Stimulated activated CD8-positive, alpha-beta memory T cell treated with anti-CD3 and anti-CD28 coated beads, Interleukin-7, amount 100 ng/mL, for 4 hours (primary cell): ENCODE data around the gene ICAM1.
"Not testable (repeated sequence)": the region's sequence is repeated elsewhere in the genome, so short reads cannot be mapped to it uniquely, and the experiment has no call there.

ENCODE experiments used
- DNase-seq, 2 donors: peaks; one replicate each; pipeline ENCODE4 v3.0.0-alpha.2; 2020; ENCODE audit warnings: low read depth in 2 of 2

ICAM1 gene

DNA sequence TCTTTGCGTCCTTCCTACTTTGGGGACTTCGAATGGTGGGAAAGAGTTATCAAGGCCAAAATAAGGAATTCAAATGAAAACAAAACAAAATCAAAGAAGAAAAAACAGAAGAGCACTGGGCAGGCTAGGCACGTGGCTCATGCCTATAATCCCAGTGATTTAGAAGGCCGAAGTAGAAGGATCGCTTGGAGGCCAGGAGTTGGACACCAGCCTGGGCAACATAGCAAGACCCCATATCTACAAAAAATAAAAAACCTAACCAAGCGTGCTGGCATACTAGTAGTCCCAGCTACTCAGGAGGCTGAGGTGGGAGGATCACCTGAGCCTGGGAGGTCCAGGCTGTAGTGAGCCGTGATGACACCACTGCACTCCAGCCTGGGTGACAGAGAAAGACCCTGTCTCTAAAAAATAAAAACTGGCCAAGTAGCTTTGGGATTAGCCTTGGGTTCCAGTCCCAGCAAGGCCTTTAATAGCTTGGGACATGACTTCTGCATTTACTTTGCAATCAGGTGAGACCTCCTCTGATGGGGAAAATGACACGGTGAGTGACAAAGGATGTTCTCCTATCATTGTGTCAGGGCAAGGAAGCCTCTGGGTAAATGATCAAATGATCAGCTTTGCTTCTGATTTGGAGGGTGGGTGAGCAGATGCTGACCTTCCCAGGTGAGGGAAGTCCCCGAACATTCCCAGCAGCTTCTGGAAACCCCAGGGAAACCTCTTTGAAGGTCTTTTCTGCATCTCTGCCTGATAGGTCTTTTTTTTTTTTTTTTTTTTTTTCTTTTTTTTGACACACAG, 7.1 kb downstream of the ICAM1 start:
- DNase-seq = no peak

DNA sequence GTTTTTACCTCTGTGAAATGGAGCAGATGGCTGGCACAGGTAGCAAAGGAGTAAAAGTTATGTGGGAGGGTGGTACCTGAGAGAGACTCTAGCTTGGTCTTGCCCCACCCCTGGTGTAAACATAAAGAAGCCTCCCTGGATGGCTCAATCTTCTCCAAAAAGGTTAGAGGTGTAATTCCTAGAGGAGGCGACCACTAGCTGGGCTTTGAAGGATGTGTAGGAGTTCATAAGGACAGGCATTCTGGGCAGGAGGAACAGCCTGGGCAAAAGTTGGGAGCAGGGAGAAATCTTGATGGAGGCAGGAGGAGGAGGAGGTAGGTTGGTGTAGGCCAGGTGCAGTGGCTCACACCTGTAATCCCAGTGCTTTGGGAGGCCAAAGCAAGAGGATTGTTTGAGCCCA, 8.0 kb downstream of the ICAM1 start:
- DNase-seq = no peak

DNA sequence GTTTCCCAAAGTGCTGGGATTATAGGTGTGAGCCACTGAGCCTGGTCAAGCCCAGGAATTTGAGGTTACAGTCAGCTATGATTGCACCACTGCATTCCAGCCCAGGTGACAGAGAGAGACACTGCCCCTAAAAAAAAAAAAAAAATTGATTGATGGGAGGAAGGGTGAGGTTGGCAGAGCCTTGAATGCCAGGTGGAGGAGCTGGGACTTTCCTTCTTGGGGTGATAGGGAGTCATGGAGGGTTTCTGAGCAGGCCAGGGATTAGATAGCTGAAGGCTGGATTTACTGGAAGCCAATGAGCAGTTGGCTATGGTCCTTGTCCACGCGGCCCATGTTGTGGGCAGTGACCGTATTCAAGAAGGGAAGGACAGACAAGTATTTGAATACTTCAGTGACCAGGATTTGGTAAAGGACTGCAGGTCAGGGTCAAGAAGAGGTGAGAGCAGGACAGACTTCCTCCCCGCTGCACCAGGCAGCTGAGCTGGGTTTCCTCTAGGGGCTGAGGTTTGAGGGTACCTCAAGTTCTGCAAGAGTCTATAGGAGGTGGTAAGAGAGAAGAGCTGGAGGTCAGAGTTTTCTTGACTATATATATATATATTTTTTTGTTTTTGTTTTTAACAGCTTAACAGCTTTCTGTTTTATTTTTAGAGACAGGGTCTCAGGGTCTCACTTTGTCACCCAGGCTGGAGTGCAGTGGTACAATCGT, 9.0 kb downstream of the ICAM1 start:
- DNase-seq = no peak

DNA sequence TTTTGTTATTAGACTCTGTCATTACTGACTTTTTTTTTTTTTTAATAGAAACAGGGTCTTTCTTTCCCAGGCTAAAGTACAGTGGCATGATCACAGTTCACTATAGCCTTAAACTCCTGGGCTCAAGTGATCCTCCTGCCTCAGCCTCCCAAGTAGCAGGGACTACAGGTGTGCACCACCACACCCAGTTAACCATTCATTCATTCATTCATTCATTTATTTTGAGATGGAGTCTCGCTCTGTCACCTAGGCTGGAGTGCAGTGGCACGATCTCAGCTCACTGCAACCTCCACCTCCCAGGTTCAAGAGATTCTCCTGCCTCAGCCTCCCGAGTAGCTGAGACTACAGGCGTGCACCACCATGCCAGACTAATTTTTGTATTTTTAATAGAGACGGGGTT, 11.1 kb downstream of the ICAM1 start:
- DNase-seq = not testable (repeated sequence)

DNA sequence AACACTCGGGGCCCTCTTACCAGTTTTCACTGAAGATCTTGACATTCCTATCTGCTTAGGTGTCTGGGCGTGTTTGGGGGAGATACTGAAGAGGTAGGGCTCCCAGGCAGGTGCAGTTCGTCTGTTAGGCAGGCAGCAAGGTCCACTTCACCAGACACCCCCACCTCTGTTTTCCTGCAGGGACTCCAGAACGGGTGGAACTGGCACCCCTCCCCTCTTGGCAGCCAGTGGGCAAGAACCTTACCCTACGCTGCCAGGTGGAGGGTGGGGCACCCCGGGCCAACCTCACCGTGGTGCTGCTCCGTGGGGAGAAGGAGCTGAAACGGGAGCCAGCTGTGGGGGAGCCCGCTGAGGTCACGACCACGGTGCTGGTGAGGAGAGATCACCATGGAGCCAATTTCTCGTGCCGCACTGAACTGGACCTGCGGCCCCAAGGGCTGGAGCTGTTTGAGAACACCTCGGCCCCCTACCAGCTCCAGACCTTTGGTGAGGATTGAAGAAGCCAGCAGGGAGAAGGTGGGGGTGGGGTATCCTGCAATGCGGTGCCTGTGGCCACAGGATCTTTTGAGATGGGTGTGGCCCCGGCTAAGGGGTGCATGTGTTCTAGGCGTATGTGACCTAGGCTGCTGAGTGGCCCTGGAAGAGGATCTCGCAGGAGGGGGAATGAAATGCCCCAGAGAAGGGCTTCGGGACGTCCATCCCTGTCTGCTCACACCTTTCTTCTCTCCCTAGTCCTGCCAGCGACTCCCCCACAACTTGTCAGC, 12.6 kb downstream of the ICAM1 start:
- DNase-seq = no peak

DNA sequence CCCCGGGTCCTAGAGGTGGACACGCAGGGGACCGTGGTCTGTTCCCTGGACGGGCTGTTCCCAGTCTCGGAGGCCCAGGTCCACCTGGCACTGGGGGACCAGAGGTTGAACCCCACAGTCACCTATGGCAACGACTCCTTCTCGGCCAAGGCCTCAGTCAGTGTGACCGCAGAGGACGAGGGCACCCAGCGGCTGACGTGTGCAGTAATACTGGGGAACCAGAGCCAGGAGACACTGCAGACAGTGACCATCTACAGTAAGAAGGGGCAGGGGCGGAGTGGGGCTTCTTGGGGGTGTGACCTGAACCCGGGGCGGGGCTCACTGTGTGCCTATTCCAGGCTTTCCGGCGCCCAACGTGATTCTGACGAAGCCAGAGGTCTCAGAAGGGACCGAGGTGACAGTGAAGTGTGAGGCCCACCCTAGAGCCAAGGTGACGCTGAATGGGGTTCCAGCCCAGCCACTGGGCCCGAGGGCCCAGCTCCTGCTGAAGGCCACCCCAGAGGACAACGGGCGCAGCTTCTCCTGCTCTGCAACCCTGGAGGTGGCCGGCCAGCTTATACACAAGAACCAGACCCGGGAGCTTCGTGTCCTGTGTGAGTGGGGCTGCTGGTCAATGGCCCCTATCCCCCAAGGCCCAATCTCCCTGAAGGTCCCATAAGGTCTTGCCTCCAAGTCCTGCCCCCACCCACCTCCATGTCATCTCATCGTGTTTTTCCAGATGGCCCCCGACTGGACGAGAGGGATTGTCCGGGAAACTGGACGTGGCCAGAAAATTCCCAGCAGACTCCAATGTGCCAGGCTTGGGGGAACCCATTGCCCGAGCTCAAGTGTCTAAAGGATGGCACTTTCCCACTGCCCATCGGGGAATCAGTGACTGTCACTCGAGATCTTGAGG, 13.4 kb downstream of the ICAM1 start:
- DNase-seq = no peak

DNA sequence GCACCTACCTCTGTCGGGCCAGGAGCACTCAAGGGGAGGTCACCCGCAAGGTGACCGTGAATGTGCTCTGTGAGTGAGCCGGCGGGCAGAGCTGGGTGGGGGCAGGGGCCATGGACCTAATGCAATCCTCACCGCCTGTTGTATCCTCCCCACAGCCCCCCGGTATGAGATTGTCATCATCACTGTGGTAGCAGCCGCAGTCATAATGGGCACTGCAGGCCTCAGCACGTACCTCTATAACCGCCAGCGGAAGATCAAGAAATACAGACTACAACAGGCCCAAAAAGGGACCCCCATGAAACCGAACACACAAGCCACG, 14.0 kb downstream of the ICAM1 start:
- no peak for DNase-seq

DNA sequence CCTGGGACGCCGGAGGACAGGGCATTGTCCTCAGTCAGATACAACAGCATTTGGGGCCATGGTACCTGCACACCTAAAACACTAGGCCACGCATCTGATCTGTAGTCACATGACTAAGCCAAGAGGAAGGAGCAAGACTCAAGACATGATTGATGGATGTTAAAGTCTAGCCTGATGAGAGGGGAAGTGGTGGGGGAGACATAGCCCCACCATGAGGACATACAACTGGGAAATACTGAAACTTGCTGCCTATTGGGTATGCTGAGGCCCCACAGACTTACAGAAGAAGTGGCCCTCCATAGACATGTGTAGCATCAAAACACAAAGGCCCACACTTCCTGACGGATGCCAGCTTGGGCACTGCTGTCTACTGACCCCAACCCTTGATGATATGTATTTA, 14.5 kb downstream of the ICAM1 start:
- DNase-seq = no peak

DNA sequence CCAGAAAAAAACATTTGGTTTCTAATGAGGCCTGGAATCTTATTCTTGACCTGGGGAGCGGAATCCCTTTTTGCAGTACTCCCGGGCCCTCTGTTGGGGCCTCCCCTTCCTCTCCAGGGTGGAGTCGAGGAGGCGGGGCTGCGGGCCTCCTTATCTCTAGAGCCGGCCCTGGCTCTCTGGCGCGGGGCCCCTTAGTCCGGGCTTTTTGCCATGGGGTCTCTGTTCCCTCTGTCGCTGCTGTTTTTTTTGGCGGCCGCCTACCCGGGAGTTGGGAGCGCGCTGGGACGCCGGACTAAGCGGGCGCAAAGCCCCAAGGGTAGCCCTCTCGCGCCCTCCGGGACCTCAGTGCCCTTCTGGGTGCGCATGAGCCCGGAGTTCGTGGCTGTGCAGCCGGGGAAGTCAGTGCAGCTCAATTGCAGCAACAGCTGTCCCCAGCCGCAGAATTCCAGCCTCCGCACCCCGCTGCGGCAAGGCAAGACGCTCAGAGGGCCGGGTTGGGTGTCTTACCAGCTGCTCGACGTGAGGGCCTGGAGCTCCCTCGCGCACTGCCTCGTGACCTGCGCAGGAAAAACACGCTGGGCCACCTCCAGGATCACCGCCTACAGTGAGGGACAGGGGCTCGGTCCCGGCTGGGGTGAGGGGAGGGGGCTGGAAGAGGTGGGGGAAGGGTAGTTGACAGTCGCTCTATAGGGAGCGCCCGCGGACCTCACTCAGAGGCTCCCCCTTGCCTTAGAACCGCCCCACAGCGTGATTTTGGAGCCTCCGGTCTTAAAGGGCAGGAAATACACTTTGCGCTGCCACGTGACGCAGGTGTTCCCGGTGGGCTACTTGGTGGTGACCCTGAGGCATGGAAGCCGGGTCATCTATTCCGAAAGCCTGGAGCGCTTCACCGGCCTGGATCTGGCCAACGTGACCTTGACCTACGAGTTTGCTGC, 16.1 kb downstream of the ICAM1 start, which contains the start of gene ICAM4:
TSS of gene ICAM4 (plus strand) at position 153 of the 935 bp plus-strand sequence. CDS start at position 211, 58 bp downstream.
- DNase-seq = no peak

DNA sequence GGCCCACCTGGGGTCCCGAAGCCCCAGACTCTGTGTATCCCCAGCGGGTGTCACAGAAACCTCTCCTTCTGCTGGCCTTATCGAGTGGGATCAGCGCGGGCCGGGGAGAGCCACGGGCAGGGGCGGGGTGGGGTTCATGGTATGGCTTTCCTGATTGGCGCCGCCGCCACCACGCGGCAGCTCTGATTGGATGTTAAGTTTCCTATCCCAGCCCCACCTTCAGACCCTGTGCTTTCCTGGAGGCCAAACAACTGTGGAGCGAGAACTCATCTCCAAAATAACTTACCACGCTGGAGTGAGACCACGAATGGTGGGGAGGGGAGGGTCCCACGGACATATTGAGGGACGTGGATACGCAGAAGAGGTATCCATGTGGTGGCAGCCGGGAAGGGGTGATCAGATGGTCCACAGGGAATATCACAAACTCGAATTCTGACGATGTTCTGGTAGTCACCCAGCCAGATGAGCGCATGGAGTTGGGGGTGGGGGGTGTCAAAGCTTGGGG, 17.8 kb downstream of the ICAM1 start:
- no peak for DNase-seq

DNA sequence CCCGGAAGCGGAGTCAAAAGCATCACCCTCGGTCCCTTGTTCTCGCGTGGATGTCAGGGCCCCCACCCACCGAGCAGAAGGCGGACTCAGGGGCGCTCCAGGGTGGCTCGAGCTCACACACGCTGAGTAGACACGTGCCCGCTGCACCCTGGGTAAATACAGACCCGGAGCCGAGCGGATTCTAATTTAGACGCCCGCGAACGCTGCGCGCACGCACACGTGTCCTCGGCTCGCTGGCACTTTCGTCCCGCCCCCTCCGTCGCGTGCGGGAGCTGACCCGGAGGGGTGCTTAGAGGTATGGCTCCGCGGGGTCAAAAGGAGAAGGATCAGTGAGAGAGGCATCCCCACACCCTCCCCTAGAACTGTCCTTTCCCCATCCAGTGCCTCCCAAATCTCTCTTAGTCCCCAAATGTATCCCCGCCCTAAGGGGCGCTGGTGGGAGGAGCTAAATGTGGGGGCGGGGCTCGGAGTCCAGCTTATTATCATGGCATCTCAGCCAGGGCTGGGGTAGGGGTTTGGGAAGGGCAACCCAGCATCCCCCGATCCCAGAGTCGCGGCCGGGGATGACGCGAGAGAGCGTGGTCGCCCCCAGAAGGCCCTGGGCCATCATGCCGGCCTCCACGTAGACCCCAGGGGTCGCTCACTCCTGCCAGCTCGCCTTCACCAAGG, 18.4 kb downstream of the ICAM1 start:
- peak; percentile 46 to 59 for DNase-seq

DNA sequence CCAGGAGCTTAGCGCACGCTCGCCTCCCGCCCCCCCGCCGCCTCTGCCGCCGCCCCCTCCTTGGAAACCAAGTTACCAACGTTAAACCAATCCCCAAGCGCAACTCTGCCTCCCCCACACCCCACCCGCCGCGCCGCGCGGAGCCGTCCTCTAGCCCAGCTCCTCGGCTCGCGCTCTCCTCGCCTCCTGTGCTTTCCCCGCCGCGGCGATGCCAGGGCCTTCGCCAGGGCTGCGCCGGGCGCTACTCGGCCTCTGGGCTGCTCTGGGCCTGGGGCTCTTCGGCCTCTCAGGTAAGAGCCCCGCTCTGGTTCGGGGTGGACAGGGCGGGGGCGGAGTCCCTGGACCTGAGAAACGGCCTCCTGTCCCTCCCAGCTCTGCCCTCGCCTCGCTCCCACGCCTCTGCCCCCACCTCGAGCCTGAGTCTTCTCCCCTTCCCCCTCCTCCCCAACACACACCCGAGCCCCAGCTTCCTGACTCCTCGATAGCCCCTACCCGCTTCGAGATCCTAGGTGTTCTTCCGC, 19.0 kb downstream of the ICAM1 start, which contains the start of gene ICAM5:
TSS of gene ICAM5 (plus strand) at position 117 of the 521 bp plus-strand sequence. CDS start at position 209, 92 bp downstream.
- peak; percentile 61 to 74 for DNase-seq

DNA sequence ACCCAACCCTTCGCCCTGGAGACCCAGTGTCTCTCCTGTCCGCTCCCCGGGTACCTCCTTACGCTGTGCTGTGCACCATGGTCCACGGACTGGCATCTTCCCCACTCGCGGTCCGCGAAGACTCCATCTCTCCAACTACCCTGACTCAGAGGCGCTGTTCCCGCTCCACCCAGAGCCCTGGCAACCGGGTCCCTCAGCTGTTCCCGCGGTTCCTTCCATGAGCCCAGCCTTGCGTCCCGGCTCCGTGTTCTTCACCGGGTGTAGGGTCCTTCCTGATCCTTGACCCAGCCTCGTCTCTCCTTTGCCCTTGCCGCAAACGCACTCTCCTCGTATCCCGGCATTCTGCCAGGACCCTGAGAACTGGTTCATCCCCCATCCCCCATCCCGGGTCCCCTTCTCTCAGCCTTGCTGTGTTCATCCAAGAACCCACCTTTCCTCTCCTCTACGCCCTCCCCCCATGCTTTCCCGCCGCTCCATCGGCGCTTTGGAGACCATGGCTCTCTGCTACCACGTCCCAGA, 19.5 kb downstream of the ICAM1 start:
- DNase-seq = no peak

DNA sequence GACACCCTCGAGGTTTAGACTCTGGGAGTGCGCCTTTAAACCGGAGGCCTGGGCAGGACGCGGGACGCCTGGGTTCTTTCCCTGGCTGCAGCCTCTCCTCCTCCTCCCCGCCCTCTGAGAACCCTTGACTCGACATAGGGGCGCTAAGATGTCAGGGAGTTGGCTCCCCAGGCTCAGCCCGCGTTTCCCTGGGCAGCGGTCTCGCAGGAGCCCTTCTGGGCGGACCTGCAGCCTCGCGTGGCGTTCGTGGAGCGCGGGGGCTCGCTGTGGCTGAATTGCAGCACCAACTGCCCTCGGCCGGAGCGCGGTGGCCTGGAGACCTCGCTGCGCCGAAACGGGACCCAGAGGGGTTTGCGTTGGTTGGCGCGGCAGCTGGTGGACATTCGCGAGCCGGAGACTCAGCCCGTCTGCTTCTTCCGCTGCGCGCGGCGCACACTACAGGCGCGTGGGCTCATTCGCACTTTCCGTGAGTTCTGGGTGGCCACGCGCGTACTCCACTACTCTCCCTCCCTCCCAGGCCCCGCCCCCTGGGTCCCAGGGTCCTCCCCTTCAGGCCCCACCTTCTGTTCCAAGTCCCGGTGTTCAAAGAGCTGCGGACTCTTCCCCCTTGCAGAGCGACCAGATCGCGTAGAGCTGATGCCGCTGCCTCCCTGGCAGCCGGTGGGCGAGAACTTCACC, 20.1 kb downstream of the ICAM1 start:
- DNase-seq = peak in 1 of 2 donors; percentile 60

DNA sequence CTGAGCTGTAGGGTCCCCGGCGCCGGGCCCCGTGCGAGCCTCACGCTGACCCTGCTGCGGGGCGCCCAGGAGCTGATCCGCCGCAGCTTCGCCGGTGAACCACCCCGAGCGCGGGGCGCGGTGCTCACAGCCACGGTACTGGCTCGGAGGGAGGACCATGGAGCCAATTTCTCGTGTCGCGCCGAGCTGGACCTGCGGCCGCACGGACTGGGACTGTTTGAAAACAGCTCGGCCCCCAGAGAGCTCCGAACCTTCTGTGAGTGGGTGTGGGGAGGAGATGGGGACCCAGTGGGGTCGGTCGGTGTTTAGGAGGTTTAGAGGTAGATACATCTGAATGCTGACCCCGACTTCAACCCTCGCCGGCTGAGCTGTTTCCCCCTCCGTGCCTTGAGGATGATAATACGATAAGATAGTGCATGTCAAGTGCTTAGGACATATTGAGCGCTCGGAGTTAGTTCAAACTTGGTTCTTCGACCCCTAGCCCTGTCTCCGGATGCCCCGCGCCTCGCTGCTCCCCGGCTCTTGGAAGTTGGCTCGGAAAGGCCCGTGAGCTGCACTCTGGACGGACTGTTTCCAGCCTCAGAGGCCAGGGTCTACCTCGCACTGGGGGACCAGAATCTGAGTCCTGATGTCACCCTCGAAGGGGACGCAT, 20.8 kb downstream of the ICAM1 start:
- DNase-seq = no peak

DNA sequence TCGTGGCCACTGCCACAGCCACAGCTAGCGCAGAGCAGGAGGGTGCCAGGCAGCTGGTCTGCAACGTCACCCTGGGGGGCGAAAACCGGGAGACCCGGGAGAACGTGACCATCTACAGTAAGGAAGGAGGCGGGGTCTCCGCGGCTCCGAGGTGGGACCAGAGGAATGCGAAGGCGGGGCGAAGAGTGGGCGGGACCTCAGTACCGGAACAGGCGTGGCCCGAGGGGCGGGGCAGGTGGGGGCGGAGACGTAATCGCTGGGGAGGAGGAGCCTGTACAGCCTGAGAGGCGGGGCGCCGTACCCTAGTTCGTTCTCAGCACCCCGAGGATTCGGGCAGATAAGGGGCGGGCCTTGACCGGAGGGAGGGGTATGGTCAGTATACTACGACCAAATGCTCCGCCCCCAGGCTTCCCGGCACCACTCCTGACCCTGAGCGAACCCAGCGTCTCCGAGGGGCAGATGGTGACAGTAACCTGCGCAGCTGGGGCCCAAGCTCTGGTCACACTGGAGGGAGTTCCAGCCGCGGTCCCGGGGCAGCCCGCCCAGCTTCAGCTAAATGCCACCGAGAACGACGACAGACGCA, 21.4 kb downstream of the ICAM1 start:
- DNase-seq = peak; percentile 60 to 69

DNA sequence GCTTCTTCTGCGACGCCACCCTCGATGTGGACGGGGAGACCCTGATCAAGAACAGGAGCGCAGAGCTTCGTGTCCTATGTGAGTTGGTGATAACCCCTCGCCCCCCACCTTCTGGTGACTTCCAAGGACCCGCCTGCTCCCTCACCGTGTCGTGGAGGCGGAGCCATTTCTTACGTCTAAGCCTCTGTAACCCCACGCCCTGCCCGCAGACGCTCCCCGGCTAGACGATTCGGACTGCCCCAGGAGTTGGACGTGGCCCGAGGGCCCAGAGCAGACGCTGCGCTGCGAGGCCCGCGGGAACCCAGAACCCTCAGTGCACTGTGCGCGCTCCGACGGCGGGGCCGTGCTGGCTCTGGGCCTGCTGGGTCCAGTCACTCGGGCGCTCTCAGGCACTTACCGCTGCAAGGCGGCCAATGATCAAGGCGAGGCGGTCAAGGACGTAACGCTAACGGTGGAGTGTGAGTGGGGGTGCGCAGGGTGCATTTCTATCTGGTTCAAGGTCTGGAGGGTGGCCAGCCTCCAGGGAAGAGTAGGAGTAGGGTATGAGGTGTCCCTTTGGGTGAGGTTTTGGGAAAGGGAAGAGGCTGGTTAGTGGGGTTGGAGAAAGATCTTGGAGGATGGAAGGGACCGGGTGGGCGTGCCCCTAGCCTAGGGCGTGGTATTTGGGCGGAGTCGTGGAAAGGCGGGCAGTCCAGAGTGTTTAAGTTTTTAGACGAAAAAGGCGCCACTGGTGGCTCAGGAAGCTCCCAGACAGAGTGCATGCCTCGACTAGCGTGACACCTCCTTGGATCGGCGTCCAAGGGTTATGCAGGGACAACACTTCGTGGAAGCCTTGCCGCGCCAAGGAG, 22.1 kb downstream of the ICAM1 start:
- DNase-seq = no peak
